NCI-H2196 (cell line): ENCODE data around the gene CCDC40.
"Not testable (repeated sequence)": the region's sequence is repeated elsewhere in the genome, so short reads cannot be mapped to it uniquely, and the experiment has no call there.

Experiments
- DNase-seq: peaks from one replicate; lab custom pipeline; 2025; ENCODE audit not compliant: unreplicated experiment; lab: John Stamatoyannopoulos, UW

CCDC40 gene

DNA sequence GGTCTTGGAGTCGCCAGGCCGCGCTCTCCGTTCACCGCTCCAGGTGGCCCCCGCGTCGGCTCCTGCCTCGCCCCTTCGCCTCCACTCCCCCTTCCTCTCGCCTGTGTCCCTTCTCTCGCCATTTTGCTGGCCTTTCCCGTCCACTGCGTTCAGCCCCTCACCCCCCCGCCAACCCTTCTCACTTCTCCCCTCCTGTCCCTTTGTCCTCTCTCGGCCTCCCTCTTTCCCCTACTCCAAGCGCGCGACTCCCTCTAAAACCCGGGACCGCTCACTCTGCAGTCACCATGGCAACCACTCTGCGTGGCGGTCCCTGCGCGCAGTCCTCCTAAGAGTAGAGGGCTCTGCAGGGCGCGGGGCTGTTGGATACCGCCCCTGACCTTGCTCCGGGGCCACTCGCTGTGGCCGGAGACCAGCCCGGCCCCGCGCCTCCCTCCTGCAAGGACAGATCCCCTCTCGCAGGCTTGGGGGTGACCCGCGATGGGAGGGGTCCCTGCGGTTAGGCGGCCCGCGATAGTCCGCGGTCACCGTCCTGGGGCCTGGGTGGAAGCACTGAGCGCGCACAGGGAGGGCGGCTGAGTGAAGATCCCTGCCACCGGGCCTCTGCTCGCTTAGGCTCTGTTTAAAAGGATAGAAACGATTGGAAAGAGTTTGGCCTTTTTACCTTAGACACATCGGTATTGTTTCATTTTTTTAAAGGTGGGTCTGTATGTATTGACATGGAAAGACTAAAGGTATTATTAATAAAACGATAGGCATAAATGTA lies 454 bp downstream of the CCDC40 start:
- peak; percentile 86 for DNase-seq

DNA sequence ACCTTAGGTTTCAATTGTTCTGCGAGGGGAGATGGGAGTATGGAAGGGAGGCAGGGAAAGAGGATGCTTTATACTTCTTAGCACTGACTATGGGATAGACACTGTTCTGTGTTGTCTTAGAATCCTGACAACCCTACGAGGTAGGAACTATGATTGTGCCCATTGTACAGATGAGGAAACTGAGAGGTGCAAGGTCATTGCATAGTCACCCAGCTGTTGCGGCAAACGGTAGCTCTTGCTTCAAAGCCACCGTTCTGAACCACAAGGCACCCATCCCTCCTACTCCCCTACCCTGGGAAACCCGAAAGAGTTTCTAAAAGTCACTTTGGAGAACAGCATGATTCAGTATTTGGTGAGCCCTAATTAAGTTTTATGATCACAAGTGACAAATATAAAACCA lies 7.5 kb downstream of the CCDC40 start:
- DNase-seq, result no peak

DNA sequence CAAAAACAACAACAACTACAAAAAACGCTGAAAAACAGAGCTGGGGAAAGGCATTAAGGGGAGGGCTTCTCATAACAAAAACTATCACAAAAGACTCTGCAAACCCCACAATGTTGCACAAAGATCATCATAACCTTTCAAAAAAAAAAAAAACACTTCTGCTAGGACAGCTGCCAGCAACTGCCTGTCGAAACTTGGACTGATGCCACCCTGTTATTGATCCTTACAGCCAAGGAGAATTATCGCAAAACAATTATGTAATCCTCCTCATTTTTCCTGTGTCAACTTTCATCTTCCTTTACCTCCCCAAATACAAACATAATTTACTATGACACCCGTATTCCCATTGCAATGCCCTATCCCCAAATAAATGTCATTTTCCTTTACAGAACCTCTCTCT lies 9.3 kb downstream of the CCDC40 start:
- DNase-seq, result peak; percentile 69

DNA sequence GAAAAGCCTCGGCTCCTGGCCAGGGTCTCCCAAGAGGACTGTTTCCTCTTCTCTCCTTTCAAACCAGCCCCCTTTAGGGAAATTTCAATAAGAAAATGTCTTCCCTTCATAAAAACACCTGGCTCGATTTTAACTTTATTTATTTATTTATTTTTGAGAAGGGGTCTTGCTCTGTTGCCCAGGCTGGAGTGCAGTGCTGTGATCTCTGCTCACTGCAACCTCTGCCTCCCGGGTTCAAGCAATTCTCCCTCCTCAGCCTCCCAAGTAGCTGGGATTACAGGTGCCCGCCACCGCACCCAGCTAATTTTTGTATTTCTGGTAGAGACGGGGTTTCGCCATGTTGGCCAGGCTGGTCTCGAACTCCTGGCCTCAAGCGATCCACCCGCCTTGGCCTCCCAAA lies 10.3 kb downstream of the CCDC40 start:
- DNase-seq, result not testable (repeated sequence)

DNA sequence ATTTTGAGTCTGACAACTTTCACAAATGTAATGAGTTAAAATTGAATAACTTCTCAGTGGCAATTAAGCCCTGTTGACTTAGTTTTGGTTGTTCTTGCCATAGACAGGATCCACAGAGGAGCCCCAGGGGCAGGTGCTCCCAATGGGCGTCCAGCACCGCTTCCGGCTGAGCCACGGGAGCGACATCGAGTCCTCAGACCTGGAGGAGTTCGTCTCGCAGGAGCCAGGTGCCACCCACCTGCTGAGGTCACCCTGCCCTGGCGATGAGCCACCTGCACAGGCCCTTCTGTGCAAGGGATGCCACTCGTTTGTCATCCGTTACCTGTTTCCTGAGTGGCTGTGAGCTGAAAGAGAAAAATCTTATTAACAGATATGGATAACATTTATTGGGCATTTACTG lies 10.7 kb downstream of the CCDC40 start:
- DNase-seq, result peak; percentile 88

DNA sequence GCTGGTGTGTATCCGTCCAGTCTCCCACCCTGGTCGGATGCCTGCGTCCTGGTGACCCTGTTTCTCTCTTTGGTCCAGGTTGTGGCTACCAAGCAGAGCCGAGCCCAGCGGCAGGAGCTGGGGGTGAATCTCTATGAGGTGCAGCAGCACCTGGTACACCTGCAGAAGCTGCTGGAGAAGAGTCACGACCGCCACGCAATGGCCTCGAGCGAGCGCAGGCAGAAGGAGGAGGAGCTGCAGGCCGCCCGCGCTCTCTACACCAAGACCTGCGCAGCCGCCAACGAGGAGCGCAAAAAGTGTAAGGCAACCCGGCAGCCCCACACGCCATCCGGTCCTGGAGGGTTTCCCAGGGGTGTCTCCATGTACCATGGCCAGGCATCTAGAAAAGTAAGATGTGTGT lies 13.5 kb downstream of the CCDC40 start:
- DNase-seq, result no peak

DNA sequence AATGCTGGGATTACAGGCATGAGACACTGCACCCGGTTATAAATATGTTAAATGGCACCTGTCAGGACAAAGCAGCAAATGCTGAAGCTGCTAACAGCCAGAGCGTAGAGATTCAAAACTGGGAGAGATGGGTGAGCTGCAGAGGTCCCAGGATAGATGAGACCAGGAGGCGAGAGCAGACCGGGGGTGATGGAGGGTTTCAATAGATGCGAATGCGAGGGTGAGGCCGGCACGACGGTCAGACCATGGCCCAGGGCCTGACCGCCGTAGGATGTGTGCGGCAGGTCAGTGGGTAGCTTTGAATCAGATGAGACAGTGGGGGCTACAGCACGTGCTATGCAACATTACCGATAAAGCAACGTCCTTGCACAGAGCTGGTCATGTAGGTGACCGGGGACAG lies 14.3 kb downstream of the CCDC40 start:
- DNase-seq, result no peak

DNA sequence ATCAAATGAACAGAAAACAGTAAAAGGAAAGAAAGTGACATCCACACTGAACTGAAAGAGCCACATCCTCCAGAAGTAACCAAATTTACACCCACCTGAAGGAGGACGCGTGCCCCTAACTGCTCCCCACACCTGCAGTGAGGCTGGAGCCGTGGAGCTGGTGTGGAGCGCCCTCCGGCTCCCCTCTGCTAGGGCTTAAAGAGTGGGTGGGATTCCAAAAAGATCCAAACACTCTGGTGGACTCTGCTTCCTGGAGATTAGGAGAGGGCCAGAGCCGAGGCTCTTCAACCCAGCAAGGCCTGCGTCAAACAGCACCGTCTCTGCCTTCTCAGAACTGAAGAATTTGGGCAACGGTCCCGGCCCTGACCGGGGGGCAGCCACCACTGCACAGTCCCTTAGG lies 15.2 kb downstream of the CCDC40 start:
- no peak for DNase-seq

DNA sequence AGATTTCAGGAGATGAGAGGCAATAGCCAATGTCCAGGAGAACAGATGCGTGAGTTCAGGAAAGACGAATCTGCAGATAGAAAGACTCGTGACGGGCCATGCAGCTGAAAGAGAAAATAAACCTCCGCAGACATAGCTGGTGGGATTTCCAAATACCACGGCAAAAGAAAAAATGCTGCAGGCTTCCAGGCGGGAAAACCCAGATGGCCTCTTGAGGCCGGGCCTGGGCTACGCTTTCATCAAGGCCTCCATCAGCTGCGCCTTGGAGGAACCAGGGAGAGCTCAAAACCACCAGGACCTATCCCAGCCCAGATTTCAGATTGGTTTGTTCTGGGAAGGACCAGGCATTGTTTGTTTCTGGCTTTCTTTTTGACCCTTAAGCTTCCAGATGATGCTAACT lies 16.7 kb downstream of the CCDC40 start:
- no peak for DNase-seq

DNA sequence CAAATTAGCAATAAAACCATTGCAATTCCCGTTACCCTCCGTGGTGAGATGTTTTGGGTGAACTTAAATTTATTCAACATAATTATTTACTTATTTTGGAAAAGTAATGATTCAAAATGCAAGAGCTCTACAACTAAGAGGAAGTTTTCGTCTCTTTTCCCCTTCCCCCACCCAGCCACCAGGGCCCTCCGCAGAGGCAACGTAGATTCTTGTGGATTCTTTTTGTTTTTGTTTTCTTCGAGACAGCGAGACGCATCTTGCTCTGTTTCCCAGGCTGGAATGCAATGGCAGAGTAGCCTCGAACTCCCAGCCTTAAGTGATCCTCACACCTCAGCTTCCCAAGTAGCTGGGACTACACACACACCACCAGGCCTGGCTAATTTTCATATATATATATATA lies 19.2 kb downstream of the CCDC40 start:
- DNase-seq, result no peak

DNA sequence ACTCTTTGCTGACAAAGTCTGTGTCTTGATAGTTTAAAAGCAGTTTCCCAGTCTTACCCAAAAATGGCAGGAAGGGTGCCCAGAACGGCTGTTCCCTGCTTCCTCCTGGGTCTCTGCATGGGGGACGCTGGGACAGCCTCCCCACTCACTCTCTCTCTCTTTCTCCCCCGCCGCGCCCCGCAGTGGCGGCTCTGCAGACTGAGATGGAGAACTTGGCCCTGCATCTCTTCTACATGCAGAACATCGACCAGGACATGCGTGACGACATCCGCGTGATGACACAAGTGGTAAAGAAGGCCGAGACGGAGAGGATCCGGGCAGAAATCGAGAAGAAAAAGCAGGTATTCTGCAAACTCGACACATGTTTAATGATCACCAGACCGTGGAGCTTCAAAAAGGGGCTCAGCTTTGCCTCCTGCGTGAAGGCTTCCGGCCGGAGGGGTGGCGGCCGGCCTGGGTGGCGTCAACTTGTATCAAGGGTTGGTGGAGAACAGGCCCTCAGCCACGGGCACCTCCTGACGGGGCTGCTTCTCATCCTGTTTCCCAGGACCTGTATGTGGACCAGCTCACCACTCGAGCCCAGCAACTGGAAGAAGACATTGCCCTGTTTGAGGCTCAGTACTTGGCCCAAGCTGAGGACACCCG lies 22.0 kb downstream of the CCDC40 start:
- no peak for DNase-seq

DNA sequence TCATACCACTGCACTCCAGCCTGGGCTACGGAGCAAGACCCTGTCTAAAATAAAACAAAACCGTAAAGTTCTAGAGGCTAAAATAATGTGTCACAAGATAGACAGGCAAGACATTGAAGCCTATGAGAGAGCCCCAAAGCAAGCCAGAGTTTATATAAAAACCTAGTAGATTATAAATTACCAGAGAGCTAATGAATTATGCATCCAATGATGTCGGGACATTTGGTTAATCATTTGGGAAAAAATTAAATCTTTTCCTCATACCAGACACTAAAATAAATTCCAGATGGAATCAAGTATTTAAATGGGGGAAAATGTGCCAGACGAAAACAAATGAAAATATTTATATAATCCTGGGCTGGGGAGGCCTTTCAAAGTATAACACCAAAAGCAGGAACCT lies 24.2 kb downstream of the CCDC40 start:
- no peak for DNase-seq

DNA sequence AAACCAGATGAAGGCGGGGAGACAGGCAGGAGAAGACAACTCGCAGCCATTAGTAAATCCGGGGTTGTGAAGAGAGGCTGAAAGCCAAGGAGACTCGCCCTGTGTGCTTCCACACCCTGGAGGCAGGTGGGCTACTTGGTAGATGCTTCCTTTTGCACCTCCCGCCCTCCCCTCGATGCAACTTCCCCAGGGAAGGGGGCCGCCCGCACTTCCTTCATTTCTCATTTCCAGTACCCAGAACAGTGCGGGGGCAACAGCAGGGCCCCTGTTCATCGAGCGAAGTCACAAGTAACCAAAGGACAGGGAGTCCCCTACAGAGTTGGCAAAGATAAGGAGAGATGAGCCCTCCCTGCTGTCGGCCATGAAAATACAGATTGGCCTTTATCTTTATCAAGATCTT lies 25.0 kb downstream of the CCDC40 start:
- DNase-seq, result no peak

DNA sequence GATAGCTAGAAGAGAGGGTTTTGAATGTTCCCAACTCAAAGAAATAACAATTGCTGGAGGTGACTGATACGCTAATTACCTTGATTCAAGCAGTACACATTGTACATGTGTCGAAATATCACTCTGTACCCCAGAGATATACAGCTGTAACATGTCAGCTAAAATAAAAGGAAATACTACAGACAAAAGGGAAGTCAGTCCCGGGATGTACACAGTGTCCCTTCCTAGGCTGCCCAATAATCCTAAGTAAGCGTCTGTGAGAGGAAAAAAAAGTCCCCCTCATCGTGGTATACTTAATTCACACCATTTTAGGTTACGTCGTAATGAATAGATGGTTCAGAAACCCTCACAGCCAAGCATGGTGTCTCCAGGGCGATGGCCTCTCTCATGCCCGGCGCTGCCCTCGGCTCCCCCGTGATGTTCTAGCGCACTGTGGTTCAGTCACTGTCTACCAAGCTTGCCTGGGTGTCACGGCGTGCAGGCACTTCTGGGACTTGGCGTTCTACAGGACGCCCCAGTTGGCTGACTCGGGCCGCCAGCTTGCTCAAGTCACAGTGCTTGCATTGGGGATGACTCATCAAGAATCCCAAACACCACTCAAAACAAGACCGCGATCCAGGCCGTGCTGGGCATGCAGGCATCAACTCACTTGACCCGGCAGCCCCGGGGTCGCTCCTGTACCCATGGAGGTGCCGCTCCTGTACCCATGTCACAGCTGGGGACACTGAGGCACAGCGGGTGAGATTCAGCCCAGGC lies 27.6 kb downstream of the CCDC40 start:
- DNase-seq, result no peak

DNA sequence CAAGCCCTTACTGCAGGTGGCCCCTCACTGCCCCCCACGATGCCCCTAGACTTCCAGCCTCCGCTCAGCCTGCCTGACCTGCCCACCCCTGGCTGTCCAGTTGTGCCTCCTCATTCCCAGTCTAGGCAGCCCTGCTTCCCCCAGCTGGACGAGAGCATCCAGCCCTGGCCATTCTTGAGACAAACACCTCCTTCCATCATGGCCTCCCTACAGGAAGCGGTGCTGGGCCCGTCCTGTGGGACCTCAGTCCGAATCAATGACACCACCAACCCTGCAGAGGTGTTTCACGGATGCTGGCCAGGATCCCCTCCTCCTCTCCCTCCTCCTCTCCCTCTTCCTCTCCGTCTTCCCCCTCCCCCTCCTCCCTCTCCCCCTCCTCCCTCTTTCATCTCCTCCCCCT lies 28.3 kb downstream of the CCDC40 start:
- no peak for DNase-seq

DNA sequence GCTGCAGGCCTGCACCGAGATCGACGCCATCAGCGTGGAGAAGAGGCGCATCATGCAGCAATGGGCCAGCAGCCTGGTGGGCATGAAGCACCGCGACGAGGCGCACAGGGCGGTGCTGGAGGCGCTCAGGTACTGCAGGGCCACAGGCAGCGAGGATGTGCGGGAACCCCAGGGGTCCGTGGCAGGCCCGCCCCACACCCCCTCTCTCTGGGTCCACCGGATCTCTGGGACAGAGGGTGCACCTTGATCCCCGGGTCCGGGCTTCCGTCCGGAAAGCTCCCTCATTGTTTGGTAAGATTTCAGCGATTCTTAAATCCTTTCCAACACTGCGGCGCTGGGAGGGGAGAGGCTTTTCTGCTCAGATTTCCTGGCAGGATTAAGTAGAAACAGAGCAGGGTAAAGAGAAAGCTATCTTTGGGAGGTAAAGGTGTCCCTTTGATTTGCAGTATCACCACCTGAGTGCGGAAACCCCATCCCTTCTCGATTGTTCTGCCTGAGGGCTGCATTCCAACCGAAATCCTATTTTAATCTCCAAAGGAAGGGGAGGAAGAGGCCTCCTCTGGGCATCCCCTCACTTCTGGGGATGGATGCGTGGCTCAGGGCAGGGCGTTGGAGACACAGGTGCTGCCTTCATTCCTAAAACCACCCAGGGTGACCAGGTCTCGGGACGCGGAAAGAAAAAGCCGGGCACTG lies 29.2 kb downstream of the CCDC40 start:
- no peak for DNase-seq

DNA sequence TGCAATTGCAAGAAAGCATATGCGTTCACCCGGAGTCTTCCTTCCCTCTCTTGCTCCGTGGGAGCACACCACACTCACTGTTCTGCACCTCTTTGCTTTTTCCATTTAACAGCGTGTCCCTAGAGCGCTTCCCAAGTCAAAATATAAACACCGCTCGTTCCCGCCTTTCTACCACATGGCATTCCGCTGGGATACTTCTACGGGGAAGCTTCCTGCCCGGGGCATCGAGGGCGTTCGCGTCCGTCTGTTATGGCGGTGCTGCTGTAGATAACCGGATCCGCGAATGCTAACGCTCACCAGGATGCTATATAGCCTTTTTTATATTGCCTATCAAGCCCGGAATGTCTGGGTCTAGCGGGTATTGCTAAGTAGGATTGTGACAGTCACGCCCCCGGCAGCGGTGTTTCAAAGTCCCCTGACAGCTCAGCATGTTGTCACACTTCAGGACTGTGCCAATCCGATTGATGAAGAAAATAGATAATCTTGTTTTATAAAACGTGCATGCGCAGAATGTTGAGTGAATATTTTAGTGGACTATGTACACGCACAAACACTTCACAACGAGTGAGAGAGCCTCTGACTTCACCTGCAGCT lies 31.0 kb downstream of the CCDC40 start:
- no peak for DNase-seq

DNA sequence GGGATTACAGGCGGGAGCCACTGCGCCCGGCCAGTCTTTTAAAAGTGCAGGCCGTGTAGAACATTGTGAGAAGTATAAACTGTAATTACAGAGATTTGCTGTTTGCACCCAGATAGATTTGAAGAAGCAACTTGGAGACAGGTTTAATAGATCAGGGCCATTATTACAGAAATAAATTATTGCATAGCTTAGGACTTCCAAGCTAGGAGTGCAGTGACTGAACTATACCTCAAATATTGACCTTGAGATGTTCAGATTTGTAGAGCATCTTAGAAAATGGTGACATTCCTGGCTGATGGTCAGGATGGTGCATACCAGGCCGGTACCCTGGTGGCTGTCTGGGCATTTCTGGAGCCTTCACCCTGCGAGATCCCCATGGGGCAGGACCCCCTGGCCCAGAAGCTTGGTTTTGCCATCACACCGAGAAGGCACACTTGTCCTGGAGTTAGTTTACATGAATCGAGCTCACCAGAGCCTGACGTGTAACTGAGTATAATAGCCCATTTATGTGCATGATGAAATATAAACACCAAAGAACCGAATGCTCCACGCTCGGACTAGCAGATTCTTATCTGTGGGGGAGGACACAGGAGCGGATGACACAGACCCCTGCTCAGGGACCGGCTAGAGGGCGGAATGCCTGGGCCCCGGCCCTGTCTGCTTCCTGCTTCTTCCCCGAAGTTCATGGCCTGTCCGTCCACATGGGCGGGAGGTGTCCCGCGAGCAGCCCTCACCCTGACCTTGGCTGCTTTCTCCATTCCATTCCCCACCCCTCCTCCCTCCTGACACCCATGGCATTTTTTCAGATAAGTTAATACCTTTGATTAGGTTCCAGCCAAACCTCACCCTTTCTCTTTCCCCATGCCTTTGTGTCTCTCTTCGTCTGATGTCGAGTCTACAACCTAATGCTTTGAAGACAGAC lies 32.1 kb downstream of the CCDC40 start:
- no peak for DNase-seq

DNA sequence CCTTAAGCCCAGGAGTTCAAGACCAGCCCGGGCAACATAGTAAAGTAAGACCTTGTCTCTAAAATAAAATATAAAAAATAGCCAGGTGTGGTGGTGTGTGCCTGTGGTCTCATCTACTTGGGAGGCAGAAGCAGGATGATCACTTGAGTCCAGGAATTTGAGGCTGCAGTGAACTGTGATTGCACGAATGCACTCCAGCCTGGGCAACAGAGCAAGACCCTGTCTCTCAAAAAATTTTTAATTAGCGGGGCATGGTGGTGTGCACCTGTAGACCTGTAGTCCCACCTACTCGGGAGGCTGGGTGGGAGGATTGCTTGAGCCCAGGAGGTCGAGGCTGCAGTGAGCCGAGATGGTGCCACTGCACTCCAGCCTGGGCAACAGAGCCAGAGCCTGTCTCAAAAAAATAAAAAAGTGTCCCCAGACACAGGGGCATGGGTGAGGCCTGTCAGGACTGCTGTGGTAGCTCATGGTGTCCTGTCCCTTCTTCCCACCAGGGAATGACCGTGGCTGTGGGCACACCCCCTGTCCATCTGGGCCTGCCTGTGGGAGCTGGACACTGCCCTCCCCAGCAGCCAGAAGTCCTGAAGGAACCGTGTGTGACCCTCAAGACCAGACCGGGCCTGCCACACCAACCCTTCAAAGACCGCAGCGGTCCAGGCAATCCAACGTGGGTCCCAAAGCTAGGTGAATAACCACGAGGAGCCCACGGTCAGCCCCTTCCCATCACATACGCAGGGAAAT lies 34.1 kb downstream of the CCDC40 start:
- no peak for DNase-seq
